Measurements from ENCODE around the gene FOXK2.

FOXK2 gene

GRCh38 chr17:82636626-82637598 is 117.4 kb downstream of the FOXK2 start:
- TF ChIP-seq CTCF (IDR thresholded peaks at IDR 0.05): no peak
- no peak for DNase-seq (ENCODE audit: low spot score)
- no peak overlapping the region for H3K27ac ChIP-seq

GRCh38 chr17:82638183-82638773 is 118.7 kb downstream of the FOXK2 start:
- no peak for DNase-seq (ENCODE audit: low spot score)
- Histone ChIP-seq H3K4me3 (no peak overlapping the region), H3K27ac (no peak overlapping the region)
- no peak for TF ChIP-seq CTCF (IDR thresholded peaks at IDR 0.05)

More at GRCh38 chr17:82636626-82637598, 117.4 kb downstream of the FOXK2 start:
- H3K4me3 ChIP-seq: no peak overlapping the region

GRCh38 chr17:82639628-82640027 is 120.1 kb downstream of the FOXK2 start:
- H3K4me3 ChIP-seq: no peak overlapping the region
- no peak for DNase-seq (ENCODE audit: low spot score)
- TF ChIP-seq CTCF (IDR thresholded peaks at IDR 0.05): no peak
- no peak overlapping the region for H3K27ac ChIP-seq

GRCh38 chr17:82640036-82640435 is 120.5 kb downstream of the FOXK2 start:
- TF ChIP-seq CTCF (IDR thresholded peaks at IDR 0.05): no peak
- Histone ChIP-seq H3K27ac (no peak overlapping the region), H3K4me3 (no peak overlapping the region)
- DNase-seq (ENCODE audit: low spot score): no peak

- no peak for TF ChIP-seq CTCF (IDR thresholded peaks at IDR 0.05)
- no peak for DNase-seq (ENCODE audit: low spot score)
- no peak overlapping the region for H3K27ac ChIP-seq
- no peak overlapping the region for H3K4me3 ChIP-seq
Measured at GRCh38 chr17:82642022-82642421, 122.5 kb downstream of the FOXK2 start.

- no peak overlapping the region for H3K27ac ChIP-seq
- no peak overlapping the region for H3K4me3 ChIP-seq
- no peak for DNase-seq (ENCODE audit: low spot score)
- TF ChIP-seq CTCF (IDR thresholded peaks at IDR 0.05): no peak
Measured at GRCh38 chr17:82644148-82644547, 124.6 kb downstream of the FOXK2 start.
